HCT116 (cell line): ENCODE results near the gene TXNDC17. TPM values are rescaled to one million over a fixed set of nuclear protein-coding genes. Genes with fewer than 3 reads are reported as not detected.

ENCODE experiments used
- ATAC-seq: fragments of 200-7000 bp; cut with Tn5 transposase; 2 replicates; pipeline ENCODE4 v1.9.1; 2020; ENCODE audit warnings: mild to moderate bottlenecking, moderate library complexity
- BruUV-seq: library from RNA; stranded (reverse); fragments of 400-500 nt; replicated peaks from 2 replicates; lab custom pipeline; 2021; lab: Mats Ljungman, UMichigan
- CTCF ChIA-PET: fragments of 300-600 bp; sonication (Branson Sonifier 250); formaldehyde crosslinking; loops from one replicate; lab custom pipeline; 2021; ENCODE audit warnings: antibody characterized with exemption; lab: Charles Lee
- POLR2A ChIA-PET: fragments of 300-600, 350-600 bp; sonication (Branson Sonifier 250); formaldehyde crosslinking; loops from one replicate; lab custom pipeline; 2021; ENCODE audit warnings: antibody characterized with exemption; lab: Charles Lee
- RAD21 ChIA-PET, 2 experiments: fragments of 300-600 bp; sonication (Branson Sonifier 250); formaldehyde crosslinking; loops; one replicate each; lab custom pipeline; 2023; ENCODE audit warnings: low total read pairs in 2 of 2; ENCODE audit not compliant: uncharacterized antibody in 2 of 2, unreplicated experiment in 2 of 2, low non-redundant PET in 1 of 2; lab: Charles Lee
- DNase-seq: peaks from one replicate; pipeline ENCODE4 v3.0.0-alpha.2; 2010; ENCODE audit warnings: low read depth, low spot score
- H2AFZ ChIP-seq: fragments of 200-600 bp; shearing (Covaris generic), sonication (generic); 2 replicates; pipeline ENCODE4 v1.6.1; 2017; ENCODE audit warnings: low read depth, mixed run types, mixed read lengths, antibody characterized with exemption, low read length; ENCODE audit not compliant: poor library complexity, severe bottlenecking
- H3K27ac ChIP-seq: 2 replicates; pipeline ENCODE4 v1.5.1; 2012; ENCODE audit warnings: low read depth, low read length
- H3K27me3 ChIP-seq: fragments of 200-600 bp; sonication (generic); 2 replicates; pipeline ENCODE4 v1.6.1; 2016; ENCODE audit warnings: mixed run types, low read length, mixed read lengths; ENCODE audit not compliant: insufficient read depth
- H3K36me3 ChIP-seq, 2 experiments: fragments of 200-500 bp in 1 of 2; fragments of 200-600 bp in 1 of 2; sonication (Bioruptor generic) in 1 of 2; sonication (generic) in 1 of 2; 2 replicates each; pipeline versions ENCODE4 v1.5.1 to v1.6.1; 2014 to 2016; ENCODE audit warnings: low read length in 2 of 2, inconsistent platforms in 1 of 2, mixed read lengths in 1 of 2, mixed run types in 1 of 2; ENCODE audit not compliant: insufficient read depth in 2 of 2, control insufficient read depth in 1 of 2
- H3K4me1 ChIP-seq, 2 experiments: fragments of 200-600 bp in 1 of 2; sonication (generic) in 1 of 2; 2 replicates each; pipeline versions ENCODE4 v1.5.1 to v1.6.1; 2012 to 2017; ENCODE audit warnings: low read length in 2 of 2, inconsistent platforms in 1 of 2, mild to moderate bottlenecking in 1 of 2, mixed read lengths in 1 of 2, mixed run types in 1 of 2, moderate library complexity in 1 of 2; ENCODE audit not compliant: insufficient read depth in 2 of 2, control insufficient read depth in 1 of 2
- H3K4me2 ChIP-seq: fragments of 200-600 bp; sonication (generic); 2 replicates; pipeline ENCODE4 v1.6.1; 2017; ENCODE audit warnings: mixed run types, low read length, mixed read lengths
- H3K4me3 ChIP-seq, 2 experiments: fragments of 200-600 bp in 1 of 2; sonication (generic) in 1 of 2; replicated peaks in 1 of 2; 2 replicates each; pipeline ENCODE4 v1.5.1; 2011 to 2016; ENCODE audit warnings: low read length in 2 of 2, control low read depth in 1 of 2, low read depth in 1 of 2, mild to moderate bottlenecking in 1 of 2, mixed read lengths in 1 of 2, mixed run types in 1 of 2
- H3K79me2 ChIP-seq: fragments of 200-600 bp; sonication (generic); 2 replicates; pipeline ENCODE4 v1.6.1; 2017; ENCODE audit warnings: mild to moderate bottlenecking, mixed run types, low read length, moderate library complexity, mixed read lengths; ENCODE audit not compliant: insufficient read depth
- H3K9ac ChIP-seq: fragments of 200-600 bp; sonication (generic); 2 replicates; pipeline ENCODE4 v1.6.1; 2016; ENCODE audit warnings: low read length, mixed read lengths
- H3K9me2 ChIP-seq: fragments of 200-600 bp; sonication (generic), shearing (Covaris generic); 2 replicates; pipeline ENCODE4 v1.6.1; 2017; ENCODE audit warnings: mixed run types, mild to moderate bottlenecking, moderate library complexity; ENCODE audit not compliant: insufficient read depth
- H3K9me3 ChIP-seq, 2 experiments: fragments of 200-500 bp in 1 of 2; fragments of 200-600 bp in 1 of 2; sonication (Bioruptor generic) in 1 of 2; sonication (generic) in 1 of 2; 2 replicates each; pipeline ENCODE4 v1.6.1; 2014 to 2017; ENCODE audit warnings: low read length in 2 of 2, mixed read lengths in 2 of 2, inconsistent platforms in 1 of 2, low read depth in 1 of 2, mild to moderate bottlenecking in 1 of 2, mixed run types in 1 of 2, moderate library complexity in 1 of 2; ENCODE audit not compliant: control insufficient read depth in 1 of 2, insufficient read depth in 1 of 2
- H4K20me1 ChIP-seq: fragments of 200-600 bp; sonication (generic), shearing (Covaris generic); 2 replicates; pipeline ENCODE4 v1.6.1; 2017; ENCODE audit warnings: mixed run types, mild to moderate bottlenecking, moderate library complexity; ENCODE audit not compliant: insufficient read depth
- ATF3 ChIP-seq: IDR thresholded peaks from 2 replicates; pipeline ENCODE4 v1.6.1; 2012
- CEBPB ChIP-seq: IDR thresholded peaks from 2 replicates; pipeline ENCODE4 v1.6.1; 2012; ENCODE audit warnings: low read depth
- EGR1 ChIP-seq: IDR thresholded peaks from 2 replicates; pipeline ENCODE4 v1.6.1; 2012; ENCODE audit warnings: low read depth
- ELF1 ChIP-seq: IDR thresholded peaks from 2 replicates; pipeline ENCODE4 v1.6.1; 2012; ENCODE audit warnings: low read depth, borderline replicate concordance
- EZH2 ChIP-seq: fragments of 200-600 bp; sonication (generic); IDR thresholded peaks from 2 replicates; pipeline ENCODE4 v1.6.1; 2017; ENCODE audit warnings: antibody characterized with exemption, mixed run types
- EZH2phosphoT487 ChIP-seq: fragments of 200-600 bp; IDR thresholded peaks from 2 replicates; pipeline ENCODE4 v1.6.1; 2018; ENCODE audit warnings: antibody characterized with exemption, borderline replicate concordance
- FOSL1 ChIP-seq: IDR thresholded peaks from 2 replicates; pipeline ENCODE4 v1.6.1; 2012; ENCODE audit warnings: low read depth
- JUND ChIP-seq: IDR thresholded peaks from 2 replicates; pipeline ENCODE4 v1.6.1; 2012
- MAX ChIP-seq: IDR thresholded peaks from 2 replicates; pipeline ENCODE4 v1.6.1; 2012
- POLR2A ChIP-seq: IDR thresholded peaks from 2 replicates; pipeline ENCODE4 v1.7.0; 2011; ENCODE audit warnings: borderline replicate concordance; ENCODE audit not compliant: insufficient read depth, insufficient read length; ENCODE audit errors: extremely low read depth
- POLR2AphosphoS5 ChIP-seq: IDR thresholded peaks from 2 replicates; pipeline ENCODE4 v1.6.1; 2011; ENCODE audit warnings: mild to moderate bottlenecking, low read depth, low read length, moderate library complexity
- REST ChIP-seq: IDR thresholded peaks from 2 replicates; pipeline ENCODE4 v1.6.1; 2012; ENCODE audit warnings: low read depth
- SIN3A ChIP-seq: IDR thresholded peaks from 2 replicates; pipeline ENCODE4 v1.6.1; 2012; ENCODE audit warnings: low read depth
- YY1 ChIP-seq: IDR thresholded peaks from 2 replicates; pipeline ENCODE4 v1.6.1; 2011; ENCODE audit warnings: low read length, low read depth, moderate library complexity, mild to moderate bottlenecking; ENCODE audit not compliant: insufficient replicate concordance; ENCODE audit errors: extremely low read depth
- ZBTB33 ChIP-seq: IDR thresholded peaks from 2 replicates; pipeline ENCODE4 v1.6.1; 2011; ENCODE audit warnings: mild to moderate bottlenecking, low read length, moderate library complexity; ENCODE audit not compliant: insufficient replicate concordance; ENCODE audit errors: extremely low read depth
- ZNF274 ChIP-seq: fragments of 200-500 bp; sonication (Bioruptor generic); IDR thresholded peaks from 2 replicates; pipeline ENCODE4 v1.6.1; 2014; ENCODE audit warnings: mild to moderate bottlenecking, low read depth, low read length, inconsistent platforms
- intact Hi-C: fragments of 100-400 bp; cut with micrococcal nuclease; formaldehyde crosslinking; loops from 2 replicates; pipeline ENCODE4 v1.10.0; 2022
- total RNA-seq: library from RNA; stranded (reverse); gene quantifications from one replicate; pipeline ENCODE4 v1.2.1, GENCODE V29; 2021; ENCODE audit not compliant: unreplicated experiment

The TXNDC17 gene
- total RNA-seq, 1 experiment from 2014 or later: 121 TPM

GRCh38 chr17:6630390-6630789 is 10.5 kb upstream of the TXNDC17 start:
- Histone ChIP-seq H3K27ac (no peak overlapping the region), H3K4me3 (no peak overlapping the region), H3K4me1 (no peaks in the 10 kb centered on the region), H3K9me3 (no peaks in the 10 kb centered on the region), H4K20me1 (no peaks in the 10 kb centered on the region), H3K4me2 (no peak overlapping the region), H3K27me3 (no peaks in the 10 kb centered on the region), H3K79me2 (peaks cover 26% of the 10 kb centered on the region; the same call in 1 of the 2 replicates), H3K9ac (no peak overlapping the region), H3K36me3 (peaks cover 36 to 39% of the 10 kb centered on the region in 2 experiments; a peak in 3 of 4 replicates), H2AFZ (no peak overlapping the region), H3K9me2 (no peaks in the 10 kb centered on the region)
- POLR2A ChIA-PET: no interaction called here
- CTCF ChIA-PET: no interaction called here
- DNase-seq: no peak
- intact Hi-C loops: no loop called here
- TF ChIP-seq EZH2phosphoT487: no peak
- TF ChIP-seq ZNF274: no peak
- no peak for TF ChIP-seq YY1
- no peak for TF ChIP-seq CEBPB
- no peak for TF ChIP-seq SIN3A
- TF ChIP-seq MAX: no peak
- TF ChIP-seq ELF1: no peak
- TF ChIP-seq EGR1: no peak
- no peak for TF ChIP-seq FOSL1
- TF ChIP-seq EZH2: no peak
- no peak for TF ChIP-seq JUND
- no peak for ATAC-seq
- RAD21 ChIA-PET: no interaction called here
- BruUV-seq: no TSS peak

GRCh38 chr17:6632530-6632929 is 8.3 kb upstream of the TXNDC17 start:
- ATAC-seq (no peak), DNase-seq (no peak)
- ChIA-PET CTCF (no interaction called here), RAD21 (no interaction called here), POLR2A (no interaction called here)
- Histone ChIP-seq H2AFZ (no peak overlapping the region), H3K9ac (no peak overlapping the region), H3K4me1 (no peaks in the 10 kb centered on the region), H3K9me2 (no peaks in the 10 kb centered on the region), H3K79me2 (peaks cover 12% of the 10 kb centered on the region; the same call in 1 of the 2 replicates), H4K20me1 (no peaks in the 10 kb centered on the region), H3K4me3 (no peak overlapping the region), H3K9me3 (no peaks in the 10 kb centered on the region), H3K27me3 (no peaks in the 10 kb centered on the region), H3K27ac (no peak overlapping the region), H3K4me2 (no peak overlapping the region), H3K36me3 (peaks cover 31 to 33% of the 10 kb centered on the region in 2 experiments; a peak in 3 of 4 replicates)
- intact Hi-C loops: no loop called here
- no TSS peak for BruUV-seq
- TF ChIP-seq ATF3 (no peak), ZBTB33 (no peak), JUND (no peak), MAX (no peak), POLR2AphosphoS5 (no peak), EZH2 (no peak), FOSL1 (no peak), POLR2A (no peak), REST (no peak), CEBPB (no peak)
